NCI-H748 (cell line): ENCODE data around the gene RCAN3.
"Not testable (repeated sequence)": the region's sequence is repeated elsewhere in the genome, so short reads cannot be mapped to it uniquely, and the experiment has no call there.

Experiments used
- DNase-seq: peaks from one replicate; lab custom pipeline; 2025; ENCODE audit not compliant: unreplicated experiment; lab: John Stamatoyannopoulos, UW

The RCAN3 gene

DNA sequence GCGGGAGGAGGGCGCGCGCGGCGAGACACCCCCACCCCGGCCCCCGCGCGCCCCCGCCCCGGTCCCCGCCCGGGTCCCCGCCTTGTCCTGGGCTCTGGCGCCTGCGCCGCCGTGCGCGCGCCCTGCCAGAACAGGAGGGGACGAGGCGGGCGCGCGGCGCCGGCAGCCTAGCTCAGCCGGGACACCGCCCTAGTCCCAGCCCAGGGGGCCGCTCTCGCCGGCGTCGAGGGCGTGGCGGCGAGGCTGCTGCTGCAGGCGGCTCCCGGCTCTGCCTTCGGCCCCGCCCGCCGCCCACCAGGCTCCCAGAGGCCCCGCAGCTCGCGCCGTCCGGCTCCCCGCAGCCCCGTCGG, at the start of gene RCAN3:
Gene RCAN3 (plus strand): TSS at position 128 of the 350 bp plus-strand sequence. CDS start 11,537 bp downstream, outside the sequence.
- peak; percentile 90 for DNase-seq

DNA sequence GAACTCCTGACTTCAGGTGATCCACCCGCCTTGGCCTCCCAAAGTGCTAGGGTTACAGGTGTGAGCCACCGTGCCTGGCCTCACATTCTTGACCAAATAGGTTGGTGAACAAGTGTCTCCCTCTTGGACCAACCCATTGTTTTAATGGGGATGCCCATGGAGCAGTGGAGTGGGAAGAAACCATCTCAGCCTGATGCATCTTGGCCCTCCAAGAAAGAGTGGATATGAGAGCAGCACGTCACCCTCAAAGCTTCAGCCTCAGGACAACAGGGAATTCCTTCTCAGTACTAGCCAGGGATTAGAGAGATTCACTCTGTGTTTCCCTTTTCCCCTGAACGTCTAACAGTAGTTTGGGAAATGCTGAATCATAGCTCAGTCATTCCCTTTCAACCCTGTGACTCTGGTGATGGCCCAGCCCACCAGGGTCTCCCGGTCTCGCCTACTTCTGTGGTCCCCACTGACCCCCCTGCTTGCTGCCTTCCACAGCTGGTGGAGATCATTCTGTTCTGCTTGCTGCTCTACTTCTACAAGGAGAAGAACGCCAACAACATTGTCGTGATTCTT, 49.6 kb upstream of the RCAN3 start:
- no peak for DNase-seq

DNA sequence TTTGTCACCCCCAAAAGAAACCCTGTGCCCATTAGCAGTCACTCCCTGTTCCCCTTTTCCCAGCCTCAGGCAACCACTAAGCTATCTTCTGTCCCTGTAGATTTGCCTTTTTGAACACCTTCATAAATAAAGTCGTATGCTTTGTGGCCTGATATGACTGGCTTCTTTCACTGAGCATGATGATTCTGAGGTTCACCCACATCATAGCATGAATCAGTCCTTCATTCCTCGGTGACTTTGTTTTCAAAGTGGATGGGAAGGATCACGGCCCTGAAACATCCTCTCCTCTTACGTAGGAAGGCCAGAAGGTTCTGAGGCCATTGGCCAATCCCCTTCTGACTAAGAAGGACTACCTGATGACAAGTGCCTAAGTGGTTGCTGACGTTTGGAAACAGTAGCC, 48.0 kb upstream of the RCAN3 start:
- DNase-seq, result no peak

DNA sequence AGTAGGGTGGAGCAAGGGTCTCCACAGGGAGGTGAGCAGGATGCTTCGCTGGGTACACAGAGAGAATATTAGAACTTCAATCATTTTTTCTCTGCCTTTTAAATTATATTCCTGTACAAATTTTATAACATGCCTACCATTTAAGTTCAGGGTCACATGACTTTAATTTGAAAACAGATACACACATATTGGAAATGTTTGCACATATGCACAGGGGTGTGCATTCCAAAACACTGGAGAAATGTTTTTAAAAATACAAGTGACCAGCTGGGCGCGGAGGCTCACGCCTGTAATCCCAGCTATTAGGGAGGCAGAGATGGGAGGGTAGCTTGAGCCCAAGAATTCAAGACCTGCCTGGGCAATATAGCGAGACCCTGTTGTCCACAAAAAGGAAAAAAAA, 47.4 kb upstream of the RCAN3 start:
- no peak for DNase-seq

DNA sequence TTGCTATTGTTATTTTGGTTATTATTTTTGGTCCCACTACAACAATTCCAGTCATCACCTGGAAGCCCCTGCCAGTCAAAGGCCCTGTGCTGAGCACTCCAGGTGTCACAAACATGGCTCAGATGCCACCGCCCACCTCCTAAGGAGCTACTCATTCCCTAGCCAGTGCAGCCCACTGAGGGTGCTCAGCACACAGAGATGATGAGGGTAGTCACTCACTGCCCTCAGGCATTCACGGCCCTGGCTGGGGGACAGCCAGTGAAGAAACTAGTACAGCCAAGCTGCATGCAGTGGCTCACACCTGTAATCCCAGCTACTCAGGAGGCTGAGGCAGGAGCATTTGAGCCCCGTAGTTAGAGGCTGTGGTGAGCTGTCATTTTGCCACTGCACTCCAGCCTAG, 44.8 kb upstream of the RCAN3 start:
- no peak for DNase-seq

DNA sequence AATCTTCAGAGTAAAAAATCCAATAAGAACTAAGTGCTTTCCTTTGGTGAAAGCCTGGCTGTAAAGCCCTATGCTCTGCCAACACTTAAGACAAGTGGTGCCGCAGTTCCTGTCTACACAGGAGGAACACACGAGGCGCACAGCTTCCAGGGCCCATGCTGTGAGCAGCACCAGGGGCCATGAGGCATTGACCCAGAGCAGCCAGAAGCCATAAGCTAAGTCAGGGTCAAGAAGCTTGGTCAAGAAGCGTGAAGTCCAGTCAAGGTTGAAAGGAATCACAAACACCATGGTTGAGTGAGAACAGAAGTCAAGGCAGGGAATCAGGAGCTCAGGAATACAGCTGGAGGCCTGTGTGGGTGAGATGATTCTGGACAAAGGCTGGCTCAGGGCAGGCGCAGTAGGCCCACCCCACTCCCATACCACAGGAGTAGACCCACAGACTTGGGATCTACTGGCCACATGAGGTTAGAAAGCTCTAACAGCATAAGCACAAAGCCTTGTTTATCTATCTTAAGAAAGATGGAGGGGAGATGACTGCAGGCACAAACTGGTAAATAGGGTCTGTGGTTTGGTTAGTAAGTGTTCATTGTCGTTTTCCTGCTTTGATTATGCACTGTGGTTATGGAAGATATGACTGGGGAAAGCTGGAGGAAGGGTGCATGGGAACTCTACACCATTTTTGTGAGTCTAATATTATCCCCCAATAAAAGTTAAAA, 42.9 kb upstream of the RCAN3 start:
- no peak for DNase-seq

DNA sequence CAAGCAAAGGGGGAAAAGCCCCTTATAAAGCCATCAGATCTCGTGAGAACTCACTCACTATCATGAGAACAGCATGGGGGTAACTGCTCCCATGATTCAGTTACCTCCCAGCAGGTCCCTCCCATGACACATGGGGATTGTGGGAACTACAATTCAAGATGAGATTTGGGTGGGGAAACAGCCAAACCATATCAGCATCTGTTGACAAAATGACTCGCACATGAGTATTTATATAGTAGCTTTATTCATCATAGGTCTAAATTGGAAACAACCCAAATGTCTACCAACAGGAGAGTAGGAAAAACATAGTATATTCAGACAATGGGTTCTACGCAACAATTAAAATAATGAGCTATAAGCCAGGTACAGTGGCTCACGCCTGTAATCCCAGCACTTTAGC, 40.5 kb upstream of the RCAN3 start:
- not testable (repeated sequence) for DNase-seq

DNA sequence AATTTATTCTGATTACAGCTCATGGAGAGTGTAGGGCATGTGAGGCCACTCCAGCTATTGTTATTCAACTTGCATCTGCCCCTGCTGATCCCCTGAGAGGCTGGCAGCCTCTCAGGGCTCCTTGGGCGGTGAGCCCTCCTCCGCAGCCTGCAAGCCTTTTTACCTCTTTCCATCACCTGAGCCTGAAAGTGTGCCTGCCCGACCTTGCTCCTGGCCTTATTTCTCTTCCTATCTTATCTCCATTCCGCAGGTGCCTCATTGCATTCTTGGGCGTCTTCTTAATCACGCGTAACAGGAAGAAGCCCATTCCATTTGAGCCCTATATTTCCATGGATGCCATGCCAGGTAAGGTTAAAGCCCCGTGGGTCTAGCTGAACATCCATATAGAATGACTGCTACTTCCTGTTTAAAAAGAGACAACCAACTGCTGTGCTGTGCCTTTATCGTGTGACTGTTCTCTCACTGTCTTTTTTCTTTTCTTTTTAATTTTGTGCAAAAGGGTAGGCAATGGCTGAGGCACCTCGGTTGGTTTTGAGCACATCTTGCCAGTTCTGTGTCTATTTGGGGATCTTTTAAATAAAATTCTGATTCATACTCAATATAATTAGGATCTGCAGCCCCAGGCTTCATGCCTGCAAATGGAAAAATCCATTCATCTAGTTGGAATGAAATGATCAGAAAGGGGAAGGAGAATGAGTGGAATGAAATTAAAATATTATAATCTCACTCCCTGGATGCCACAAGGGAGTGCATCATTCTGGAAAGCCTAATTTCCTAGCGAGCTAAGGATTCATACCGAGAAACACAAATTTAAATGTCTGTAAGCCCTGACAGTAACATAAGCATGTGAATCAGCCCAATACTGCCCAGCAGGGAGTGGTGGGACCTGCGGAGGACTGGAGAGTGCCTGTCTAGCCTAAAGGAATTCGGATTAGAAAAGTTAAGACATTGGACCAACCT, 38.6 kb upstream of the RCAN3 start:
- DNase-seq, result no peak

DNA sequence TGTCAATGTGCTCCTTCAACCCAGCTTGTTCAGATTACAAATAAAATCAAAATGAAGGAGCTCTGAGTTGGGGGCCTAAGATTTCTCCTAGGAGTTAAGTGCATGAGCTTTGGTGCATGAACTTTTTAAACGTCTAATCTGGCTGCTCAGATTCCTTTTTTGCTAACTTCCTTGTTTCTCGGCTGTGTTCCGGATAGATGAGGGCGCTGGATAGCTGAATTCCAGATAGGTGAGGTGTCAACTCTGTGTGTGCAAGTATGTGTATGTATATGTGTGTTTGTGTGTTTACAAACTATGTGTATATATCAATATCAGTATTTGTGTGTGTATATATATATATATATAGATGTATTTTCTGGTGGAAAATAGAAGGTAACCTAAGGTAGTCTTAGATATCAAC, 37.5 kb upstream of the RCAN3 start:
- DNase-seq, result no peak

DNA sequence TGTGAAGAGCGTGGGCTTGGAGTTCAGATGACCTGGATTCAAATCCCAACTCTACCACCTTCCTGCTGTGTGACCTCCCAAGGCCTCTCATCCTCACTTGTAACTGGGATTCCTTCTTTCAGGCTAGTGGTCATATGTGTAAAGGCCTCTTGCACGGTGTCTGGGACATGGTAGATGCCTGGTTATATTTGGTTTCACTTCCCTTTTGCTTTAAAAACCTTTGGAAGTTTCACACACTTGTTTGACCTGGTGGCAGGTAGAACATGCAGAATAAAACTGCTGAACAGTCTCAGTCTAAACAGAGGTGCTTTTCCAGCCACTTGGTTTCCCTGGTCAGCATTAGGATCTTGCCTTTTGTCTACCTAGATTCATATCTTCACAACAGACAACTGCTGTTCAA, 37.0 kb upstream of the RCAN3 start:
- DNase-seq, result no peak

DNA sequence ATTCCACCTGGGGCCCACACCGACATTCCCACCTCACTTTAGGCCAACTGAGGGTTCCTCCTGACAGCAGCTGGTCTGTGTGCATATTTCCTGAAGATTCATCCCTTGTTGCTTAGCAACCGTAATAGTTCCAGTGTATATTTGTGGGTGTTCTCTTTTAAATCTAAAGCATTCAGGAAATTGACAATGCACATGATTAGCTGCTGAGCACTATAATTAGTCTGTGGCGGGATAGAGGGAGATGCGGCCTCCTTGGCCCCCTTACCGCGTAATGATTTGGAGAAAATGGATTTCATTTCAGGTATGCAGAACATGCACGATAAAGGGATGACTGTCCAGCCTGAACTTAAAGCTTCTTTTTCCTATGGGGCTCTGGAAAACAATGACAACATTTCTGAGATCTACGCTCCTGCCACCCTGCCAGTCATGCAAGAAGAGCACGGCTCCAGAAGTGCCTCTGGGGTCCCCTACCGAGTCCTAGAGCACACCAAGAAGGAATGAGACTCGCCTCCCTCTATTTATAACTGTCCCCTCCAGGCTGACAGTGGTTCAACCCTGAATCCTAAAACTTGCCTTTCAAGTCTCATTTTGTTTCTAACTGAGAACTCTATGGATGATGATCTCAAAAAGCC, 33.8 kb upstream of the RCAN3 start:
- peak; percentile 74 for DNase-seq

DNA sequence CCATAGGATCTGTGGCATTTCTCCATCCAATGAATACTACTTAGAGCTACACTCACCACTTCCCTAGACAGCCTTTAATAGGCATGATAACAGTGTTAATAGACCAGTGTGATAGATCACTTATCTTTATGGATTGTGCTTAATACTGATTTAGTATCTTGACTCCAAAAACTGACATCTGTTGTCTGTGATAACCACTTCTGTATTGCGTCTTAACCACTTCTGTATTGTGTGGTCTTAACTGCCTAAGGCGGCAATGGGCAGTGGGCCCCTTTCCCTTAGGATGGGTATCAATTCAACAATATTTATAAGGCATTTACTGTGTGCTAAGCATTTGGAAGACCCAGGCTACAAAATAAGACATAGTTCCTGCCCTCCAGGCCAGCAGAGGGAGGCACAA, 32.0 kb upstream of the RCAN3 start:
- no peak for DNase-seq

DNA sequence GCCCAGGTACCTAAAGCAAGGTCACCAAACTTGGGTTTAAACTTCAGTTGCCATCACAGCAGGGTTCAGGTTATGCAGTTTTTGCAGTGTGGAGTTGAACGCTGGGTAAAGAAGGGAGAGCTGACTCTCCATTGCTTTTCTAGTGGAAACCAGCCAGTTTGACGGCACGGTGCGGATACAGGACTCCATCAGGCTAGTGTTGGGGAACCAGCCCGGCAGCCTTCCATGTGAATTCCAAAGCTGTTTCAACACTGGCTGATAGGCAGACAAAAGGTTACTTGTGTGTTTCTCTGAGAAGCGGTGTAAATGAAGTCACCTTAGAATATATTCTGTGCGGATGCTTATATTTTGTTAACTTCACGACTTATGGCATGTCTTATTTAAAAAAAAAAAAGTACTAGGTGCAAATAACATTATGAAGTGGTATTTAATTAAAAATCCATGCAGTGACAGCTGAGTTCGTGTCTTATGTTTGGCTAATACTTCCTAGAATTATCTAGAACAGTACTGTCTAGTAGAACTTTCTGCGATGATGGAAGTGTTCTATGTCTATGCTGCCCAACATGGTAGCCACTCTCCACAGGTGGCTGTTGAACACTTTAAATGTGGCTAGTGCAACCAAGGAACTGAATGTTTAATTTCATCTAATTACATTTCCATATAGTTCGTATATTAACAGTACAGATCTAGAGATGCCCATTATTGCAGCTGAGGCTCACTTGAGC, 29.9 kb upstream of the RCAN3 start:
- no peak for DNase-seq

DNA sequence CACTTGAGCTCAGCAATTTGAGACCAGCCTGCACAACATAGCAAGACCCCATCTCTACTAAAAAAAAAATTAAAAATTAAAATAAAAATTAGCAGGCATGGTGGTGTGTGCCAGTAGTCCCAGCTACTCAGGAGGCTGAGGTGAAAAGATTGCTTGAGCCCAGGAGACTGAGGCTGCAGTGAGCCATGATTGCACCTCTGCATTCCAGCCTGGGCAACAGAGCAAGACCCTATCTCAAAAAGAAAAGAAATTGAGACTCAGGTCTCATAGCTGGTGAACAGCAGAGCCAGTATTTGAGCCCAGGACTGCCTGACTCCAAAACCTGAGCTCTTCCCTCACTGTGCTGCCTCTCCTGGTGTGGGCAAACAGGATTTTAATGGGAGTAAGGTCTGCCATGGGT, 28.4 kb upstream of the RCAN3 start:
- DNase-seq, result no peak

DNA sequence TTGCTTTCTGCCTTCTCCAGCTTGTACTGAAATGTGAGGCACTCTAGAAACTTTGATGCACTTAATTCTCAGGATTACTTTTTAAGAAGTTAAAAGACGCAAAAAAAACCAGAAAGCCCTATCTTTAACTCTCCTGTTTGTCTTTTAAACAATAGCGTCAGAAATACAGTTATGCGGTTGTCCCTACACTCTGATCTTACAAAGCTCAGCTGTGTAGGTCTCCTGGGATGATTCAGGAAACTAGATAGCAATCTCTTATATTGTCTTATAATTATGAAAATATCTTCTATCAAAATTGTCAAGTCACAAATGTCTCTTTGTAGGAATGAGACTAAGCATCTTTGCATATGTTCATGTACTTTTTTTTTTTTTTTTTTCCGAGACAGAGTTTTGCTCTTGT, 26.9 kb upstream of the RCAN3 start:
- DNase-seq, result no peak

DNA sequence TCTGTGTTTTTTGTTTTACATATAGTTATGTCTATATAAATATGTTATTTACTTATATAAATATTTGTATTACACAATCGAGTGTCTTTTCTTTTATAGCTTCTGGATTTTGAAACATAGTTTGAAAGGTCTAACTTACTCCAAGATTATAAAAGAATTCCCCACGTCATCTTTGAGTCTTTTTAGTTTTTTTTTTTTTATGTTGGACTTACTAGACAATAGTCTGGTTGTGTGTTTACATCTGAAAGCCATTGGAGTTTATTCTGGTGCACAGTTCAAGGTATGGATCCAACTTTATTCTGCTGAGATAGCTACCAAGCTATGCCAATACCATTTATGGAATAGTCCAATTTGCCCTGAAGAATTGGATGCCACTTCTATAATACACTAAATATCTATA, 26.1 kb upstream of the RCAN3 start:
- no peak for DNase-seq

DNA sequence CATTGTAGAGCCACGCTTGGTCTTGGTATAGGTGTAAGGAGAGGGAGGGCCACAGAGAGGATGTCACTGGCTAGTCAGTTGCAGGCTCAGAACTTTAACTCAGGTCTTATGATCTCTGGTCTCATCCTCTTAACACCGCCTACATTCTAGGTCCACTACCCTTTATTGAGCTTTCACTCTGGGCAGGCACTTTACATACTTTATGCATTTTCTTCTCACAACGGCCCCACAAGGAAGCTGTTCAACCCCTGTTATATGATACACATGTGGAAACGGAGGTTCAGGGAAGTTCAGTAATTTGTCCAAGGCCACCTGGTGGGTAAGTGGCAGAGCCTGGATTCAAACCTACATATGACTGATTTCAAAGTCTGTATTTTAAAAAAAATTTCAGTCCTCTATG, 25.3 kb upstream of the RCAN3 start:
- DNase-seq, result peak; percentile 0

DNA sequence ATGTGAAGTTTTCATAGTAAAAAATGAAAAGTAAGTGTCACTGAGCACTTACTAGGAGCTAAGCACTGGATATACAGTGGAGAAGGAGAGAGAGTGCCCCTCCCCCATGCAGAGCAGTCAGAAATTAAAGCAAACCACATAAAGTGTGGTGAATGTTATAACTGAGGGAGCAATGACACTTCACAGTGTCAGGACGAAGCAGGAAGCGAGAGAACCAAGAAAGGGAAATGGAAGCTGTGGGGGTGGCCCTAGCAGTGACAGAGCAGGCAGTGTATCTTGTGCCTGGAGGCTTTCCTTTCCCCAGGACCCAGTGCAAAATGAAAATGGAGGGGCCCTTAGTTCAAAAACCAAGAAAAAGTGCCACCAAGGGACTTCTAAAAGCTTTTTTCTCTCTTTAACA, 21.5 kb upstream of the RCAN3 start:
- DNase-seq, result no peak

DNA sequence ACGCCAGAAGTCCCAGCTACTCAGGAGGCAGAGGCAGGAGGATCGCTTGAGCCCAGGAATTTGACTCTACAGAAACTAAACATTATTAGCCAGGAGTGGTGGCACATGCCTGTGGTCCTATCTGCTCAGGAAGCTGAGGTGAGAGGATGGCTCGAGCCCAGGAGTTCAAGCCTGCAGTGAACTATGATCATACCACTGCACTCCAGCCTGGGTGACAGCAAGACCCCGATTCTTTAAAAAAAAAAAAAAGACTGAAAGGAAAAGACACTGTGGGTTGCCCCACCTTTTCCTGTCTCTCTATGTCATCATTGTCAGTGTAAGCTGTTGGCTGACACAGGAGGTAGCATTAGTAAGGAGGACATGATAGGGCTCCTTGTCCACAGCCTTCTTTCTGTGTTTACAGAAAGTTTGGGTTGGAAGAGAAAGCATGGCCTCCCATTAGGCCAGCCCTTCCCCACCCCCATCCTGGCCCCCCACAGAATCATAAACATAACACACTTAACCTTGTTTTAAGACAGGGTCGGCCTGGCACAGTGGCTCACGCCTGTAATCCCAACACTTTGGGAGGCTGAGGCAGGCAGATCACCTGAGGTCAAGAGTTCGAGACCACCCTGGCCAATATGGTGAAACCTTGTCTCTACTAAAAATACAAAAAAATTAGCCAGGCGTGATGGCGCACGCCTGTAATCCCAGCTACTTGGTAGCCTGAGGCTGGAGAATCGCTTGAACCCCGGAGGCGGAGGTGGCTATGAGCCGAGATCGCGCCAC, 20.6 kb upstream of the RCAN3 start:
- DNase-seq, result no peak

DNA sequence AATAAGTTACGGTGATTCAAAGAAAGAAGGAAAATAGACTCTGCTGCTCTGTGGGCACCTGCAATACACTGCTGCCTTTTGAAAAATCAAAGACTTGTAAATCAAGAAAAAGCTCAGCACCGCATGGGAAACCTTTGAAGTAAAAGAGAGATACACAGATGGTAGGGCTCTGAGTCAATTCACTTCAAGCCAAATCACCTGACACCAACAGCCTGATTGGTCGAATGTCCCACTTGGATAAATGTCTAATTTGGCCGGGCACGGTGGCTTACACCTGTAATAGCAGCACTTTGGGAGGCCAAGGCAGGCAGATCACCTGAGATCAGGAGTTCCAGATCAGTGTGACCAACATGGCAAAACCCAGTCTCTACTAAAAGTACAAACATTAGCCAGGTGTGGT, 19.2 kb upstream of the RCAN3 start:
- DNase-seq, result no peak
